ENCODE measurements around the gene PHF2. TPM values are rescaled to one million over a fixed set of nuclear protein-coding genes. Genes with fewer than 3 reads are reported as not detected.
A peak's percentile ranks its signal among the peaks of the same experiment; 100 is the strongest.

The PHF2 gene
- total and polyA plus RNA-seq, 2 of the 8 experiments (the other 6 are each of a cell fraction or from before 2014, with no cell fraction given): 3.4 to 9.4 TPM

GRCh38 chr9:93650448-93650847, 74.1 kb downstream of the PHF2 start:
- H3K36me3 ChIP-seq (ENCODE audit: control insufficient read depth in 2 of 4, insufficient read depth in 4 of 4, low read length in 3 of 4): peaks cover 3 to 12% (median 11%) of the 10 kb centered on the region in 4 experiments; a peak in 5 of 8 replicates
- ChIA-PET POLR2A (ENCODE audit: partially characterized antibody) (no interaction called here), CTCF (ENCODE audit: partially characterized antibody) (no interaction called here)
- H4K8ac ChIP-seq (ENCODE audit: extremely low read depth, insufficient read depth, low read length): no peak overlapping the region
- no peak overlapping the region for H3K4ac ChIP-seq (replicated peaks; ENCODE audit: insufficient read length, low read depth, low read length)
- peak overlapping the region; percentile 55; the same call in 1 of the 2 replicates for H2BK5ac ChIP-seq (ENCODE audit: low read depth, low read length)
- no peak overlapping the region for H4K91ac ChIP-seq (replicated peaks; ENCODE audit: insufficient read length, low read length)
- H2BK120ac ChIP-seq (replicated peaks; ENCODE audit: low read depth, low read length): no peak overlapping the region
- no peak overlapping the region for H4K5ac ChIP-seq (ENCODE audit: insufficient read length, low read depth, low read length)
- TF ChIP-seq POU5F1 (IDR thresholded peaks at IDR 0.05; ENCODE audit: low read depth, low read length) (no peak), SAP30 (IDR thresholded peaks at IDR 0.05; ENCODE audit: insufficient read depth, insufficient replicate concordance, low read length) (no peak), SP4 (IDR thresholded peaks at IDR 0.05; ENCODE audit: low read length) (no peak), HDAC2 (IDR thresholded peaks at IDR 0.05; ENCODE audit: borderline replicate concordance in 1 of 2, low read depth in 2 of 2, low read length in 2 of 2) (no peak), EZH2 (IDR thresholded peaks at IDR 0.05; ENCODE audit: low read depth, low read length, severe bottlenecking) (no peak), TBP (IDR thresholded peaks at IDR 0.05; ENCODE audit: low read depth, low read length) (no peak), CHD1 (IDR thresholded peaks at IDR 0.05; ENCODE audit: low read depth, low read length) (no peak), GTF2F1 (IDR thresholded peaks at IDR 0.05; ENCODE audit: borderline replicate concordance, low read depth, low read length) (no peak), SRF (IDR thresholded peaks at IDR 0.05; ENCODE audit: low read depth, low read length) (no peak), RFX5 (IDR thresholded peaks at IDR 0.05; ENCODE audit: borderline replicate concordance, low read depth, low read length) (no peak), GABPA (IDR thresholded peaks at IDR 0.05; ENCODE audit: borderline replicate concordance, insufficient read depth, low read length) (no peak), BRCA1 (IDR thresholded peaks at IDR 0.05; ENCODE audit: low read depth, low read length) (no peak), ASH2L (IDR thresholded peaks at IDR 0.05; ENCODE audit: low read length) (no peak), YY1 (IDR thresholded peaks at IDR 0.05; ENCODE audit: low read depth, low read length) (no peak)
- H2BK12ac ChIP-seq (ENCODE audit: low read depth, low read length): no peak overlapping the region
- no peak for FAIRE-seq
- H3K23ac ChIP-seq (ENCODE audit: insufficient read length): no peak overlapping the region
- H3K79me2 ChIP-seq (ENCODE audit: control insufficient read depth in 1 of 2, insufficient read depth in 2 of 2, low read length in 2 of 2): no peaks in the 10 kb centered on the region
- H2AK5ac ChIP-seq (ENCODE audit: low read depth, low read length): no peak overlapping the region
- H3K9me3 ChIP-seq (ENCODE audit: insufficient read depth in 2 of 2, low read depth in 1 of 2, low read length in 1 of 2): no peaks in the 10 kb centered on the region
- H2BK20ac ChIP-seq (ENCODE audit: low read length): no peak overlapping the region
- H3K14ac ChIP-seq (ENCODE audit: insufficient read length): no peak overlapping the region
- H3K4me3 ChIP-seq (ENCODE audit: extremely low read depth in 1 of 4, insufficient read depth in 2 of 4, low read depth in 3 of 4, low read length in 4 of 4): no peak overlapping the region
- H3K9ac ChIP-seq (replicated peaks in 1 of 4; ENCODE audit: extremely low read depth in 1 of 4, low read depth in 3 of 4, low read length in 3 of 4): no peak overlapping the region
- H3K18ac ChIP-seq (ENCODE audit: extremely low read depth, low read length): no peak overlapping the region
- H3K27me3 ChIP-seq (replicated peaks in 1 of 4; ENCODE audit: control insufficient read depth in 3 of 4, extremely low read depth in 1 of 4, insufficient read depth in 3 of 4, low read length in 3 of 4): no peaks in the 10 kb centered on the region
- peaks cover 0 to 8% of the 10 kb centered on the region in 2 experiments for H4K20me1 ChIP-seq (replicated peaks in 1 of 2; ENCODE audit: control insufficient read depth in 1 of 2, insufficient read depth in 2 of 2, low read length in 2 of 2)
- no peaks in the 10 kb centered on the region for H3K4me1 ChIP-seq (replicated peaks in 1 of 4; ENCODE audit: control insufficient read depth in 3 of 4, insufficient read depth in 4 of 4, low read length in 3 of 4)
- no peaks in the 10 kb centered on the region for H3K23me2 ChIP-seq (ENCODE audit: low read depth, low read length)
- 94% methylated on average over 11 of the region's 11 CpGs; no CpG with 5 or more reads in 1 of the 2 experiments for WGBS, 2 experiments (ENCODE audit: extremely low coverage in 1 of 2, insufficient coverage in 1 of 2, insufficient read length in 1 of 2, insufficient replicate concordance in 2 of 2, low coverage in 1 of 2, low lambda C conversion rate in 2 of 2, missing lambda C conversion rate in 1 of 2)
- no peak overlapping the region for H2AFZ ChIP-seq (ENCODE audit: low read length)
- H3K56ac ChIP-seq (replicated peaks; ENCODE audit: insufficient read length, low read depth, low read length): no peak overlapping the region
- H3K4me2 ChIP-seq (ENCODE audit: insufficient read depth in 1 of 2, low read depth in 2 of 2, low read length in 2 of 2): no peak overlapping the region
- no peak overlapping the region for H2BK15ac ChIP-seq (ENCODE audit: low read length)
- no peak for DNase-seq (ENCODE audit: low read depth in 1 of 2, low spot score in 2 of 2)
- H3K27ac ChIP-seq (ENCODE audit: low read depth, low read length): no peak overlapping the region
- no peaks in the 10 kb centered on the region for H3K79me1 ChIP-seq (ENCODE audit: low read depth, low read length)

Data from H1 (cell line).